PC-3 (cell line): ENCODE data around the gene SERINC1. TPM values are rescaled to one million over a fixed set of nuclear protein-coding genes. Genes with fewer than 3 reads are reported as not detected.

Source experiments
- ATAC-seq: fragments of 200-7000 bp; cut with Tn5 transposase; 2 replicates; pipeline ENCODE4 v1.9.1; 2020; ENCODE audit warnings: mild to moderate bottlenecking, moderate library complexity
- BruUV-seq: library from RNA; stranded (reverse); fragments of 400-500 nt; replicated peaks from 2 replicates; lab custom pipeline; 2021; lab: Mats Ljungman, UMichigan
- CTCF ChIA-PET: fragments of 300-600 bp; sonication (Branson Sonifier 250); formaldehyde crosslinking; loops from one replicate; lab custom pipeline; 2022; ENCODE audit warnings: antibody characterized with exemption; lab: Charles Lee
- POLR2A ChIA-PET: fragments of 300-600 bp; sonication (Branson Sonifier 250); formaldehyde crosslinking; loops from one replicate; lab custom pipeline; 2022; ENCODE audit warnings: antibody characterized with exemption; ENCODE audit not compliant: unreplicated experiment; lab: Charles Lee
- DNase-seq: peaks from one replicate; pipeline ENCODE4 v3.0.0-alpha.2; 2015
- H2AFZ ChIP-seq: fragments of 300-600 bp; sonication (generic); 2 replicates; pipeline ENCODE4 v1.6.0; 2016; ENCODE audit warnings: antibody characterized with exemption, low read length
- H3F3A ChIP-seq: fragments of 300-600 bp; sonication (generic); one replicate; pipeline ENCODE4 v1.6.0; 2017; ENCODE audit warnings: antibody characterized with exemption, low read length, control low read depth, mild to moderate bottlenecking; ENCODE audit not compliant: unreplicated experiment
- H3K27ac ChIP-seq: fragments of 300-600 bp; sonication (generic); 2 replicates; pipeline ENCODE4 v1.5.1; 2016; ENCODE audit warnings: mild to moderate bottlenecking, low read length
- H3K27me3 ChIP-seq: fragments of 300-600 bp; sonication (generic); 2 replicates; pipeline ENCODE4 v1.6.1; 2016; ENCODE audit warnings: low read length, mixed read lengths
- H3K36me3 ChIP-seq: fragments of 300-600 bp; sonication (generic); 2 replicates; pipeline ENCODE4 v1.6.1; 2016; ENCODE audit warnings: low read depth, mixed run types, low read length, mixed read lengths
- H3K4me1 ChIP-seq: fragments of 300-600 bp; sonication (generic); 2 replicates; pipeline ENCODE4 v1.5.1; 2016; ENCODE audit warnings: low read length; ENCODE audit not compliant: insufficient read depth
- H3K4me2 ChIP-seq: fragments of 300-600 bp; sonication (generic); 2 replicates; pipeline ENCODE4 v1.6.0; 2016; ENCODE audit warnings: low read length
- H3K4me3 ChIP-seq: fragments of 300-600 bp; sonication (generic); 2 replicates; pipeline ENCODE4 v1.5.1; 2016; ENCODE audit warnings: mild to moderate bottlenecking, low read length, mixed read lengths
- H3K79me2 ChIP-seq: fragments of 300-600 bp; sonication (generic); 2 replicates; pipeline ENCODE4 v1.6.1; 2017; ENCODE audit warnings: low read length, mixed read lengths
- H3K9ac ChIP-seq: fragments of 300-600 bp; sonication (generic); 2 replicates; pipeline ENCODE4 v1.6.0; 2016; ENCODE audit warnings: mild to moderate bottlenecking, low read length
- H3K9me2 ChIP-seq: fragments of 300-600 bp; sonication (generic); replicated peaks from 2 replicates; pipeline ENCODE4 v1.6.1; 2016; ENCODE audit warnings: mixed run types, low read length, mixed read lengths
- H3K9me3 ChIP-seq: fragments of 300-600 bp; sonication (generic); 2 replicates; pipeline ENCODE4 v1.6.1; 2016; ENCODE audit warnings: low read length, mixed read lengths
- H4K20me1 ChIP-seq: fragments of 300-600 bp; sonication (generic); 2 replicates; pipeline ENCODE4 v1.6.1; 2016; ENCODE audit warnings: low read length, mixed read lengths
- CTCF ChIP-seq: fragments of 300-600 bp; sonication (generic); conservative IDR thresholded peaks from 2 replicates; pipeline ENCODE4 v1.5.1; 2017; ENCODE audit warnings: antibody characterized with exemption, low read depth, mild to moderate bottlenecking, low read length
- EZH2 ChIP-seq: fragments of 300-600 bp; sonication (generic); IDR thresholded peaks from one replicate; pipeline ENCODE4 v1.6.1; 2017; ENCODE audit warnings: antibody characterized with exemption, mild to moderate bottlenecking, low read length; ENCODE audit not compliant: unreplicated experiment
- EZH2phosphoT487 ChIP-seq: fragments of 300-600 bp; sonication (generic); IDR thresholded peaks from 2 replicates; pipeline ENCODE4 v1.6.1; 2018; ENCODE audit warnings: mild to moderate bottlenecking, antibody characterized with exemption, low read length, borderline replicate concordance
- intact Hi-C: fragments of 100-400 bp; cut with micrococcal nuclease; formaldehyde crosslinking; loops from 2 replicates; pipeline ENCODE4 v1.9.0; 2023
- total RNA-seq: library from RNA; depleted of rRNA; stranded (reverse); fragments of >200 nt; gene quantifications from 2 replicates; pipeline ENCODE4 v1.2.3, GENCODE V29; 2014

Gene SERINC1
- total RNA-seq, 1 experiment from 2014 or later, result 31.7 TPM

DNA sequence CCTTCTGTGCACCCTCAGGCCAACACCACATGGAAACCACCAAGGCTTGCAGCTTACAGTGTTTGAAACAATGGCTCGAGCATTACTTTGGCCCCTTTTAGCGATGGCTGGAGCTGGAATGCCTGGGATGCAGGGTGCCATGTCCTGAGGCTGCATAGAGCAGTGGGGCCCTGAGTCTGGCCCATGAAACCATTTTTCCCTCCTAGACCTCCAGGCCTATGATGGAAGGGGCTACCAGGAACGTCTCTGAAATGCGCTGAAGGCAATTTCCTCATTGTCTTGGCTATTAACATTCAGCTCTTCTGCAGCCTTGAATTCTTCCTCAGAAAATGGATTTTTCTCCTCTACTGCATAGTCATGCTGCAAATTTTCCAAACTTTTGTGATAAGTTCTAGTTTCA, 29.9 kb upstream of the SERINC1 start:
- H3K4me2 ChIP-seq, result no peak overlapping the region
- no peaks in the 10 kb centered on the region for H4K20me1 ChIP-seq
- no peaks in the 10 kb centered on the region for H3K9me2 ChIP-seq
- DNase-seq (no peak), ATAC-seq (no peak)
- POLR2A ChIA-PET, result no interaction called here
- H3K27me3 ChIP-seq, result no peaks in the 10 kb centered on the region
- CTCF ChIA-PET, result interaction anchor here (0.7 kb wide), 1 partner anchor 10 kb away, joined by 9 read pairs; no protein-coding TSS in a partner anchor
- no peaks in the 10 kb centered on the region for H3K9me3 ChIP-seq
- H3K9ac ChIP-seq, result no peak overlapping the region
- no TSS peak for BruUV-seq
- H3K4me1 ChIP-seq, result no peaks in the 10 kb centered on the region
- H3K27ac ChIP-seq, result no peak overlapping the region
- intact Hi-C loops, result no loop called here
- no peaks in the 10 kb centered on the region for H3K79me2 ChIP-seq
- no peak overlapping the region for H3K4me3 ChIP-seq
- TF ChIP-seq CTCF, result no peak
- TF ChIP-seq EZH2phosphoT487, result no peak
- no peak for TF ChIP-seq EZH2
- H2AFZ ChIP-seq, result no peak overlapping the region
- no peaks in the 10 kb centered on the region for H3F3A ChIP-seq
- no peaks in the 10 kb centered on the region for H3K36me3 ChIP-seq

DNA sequence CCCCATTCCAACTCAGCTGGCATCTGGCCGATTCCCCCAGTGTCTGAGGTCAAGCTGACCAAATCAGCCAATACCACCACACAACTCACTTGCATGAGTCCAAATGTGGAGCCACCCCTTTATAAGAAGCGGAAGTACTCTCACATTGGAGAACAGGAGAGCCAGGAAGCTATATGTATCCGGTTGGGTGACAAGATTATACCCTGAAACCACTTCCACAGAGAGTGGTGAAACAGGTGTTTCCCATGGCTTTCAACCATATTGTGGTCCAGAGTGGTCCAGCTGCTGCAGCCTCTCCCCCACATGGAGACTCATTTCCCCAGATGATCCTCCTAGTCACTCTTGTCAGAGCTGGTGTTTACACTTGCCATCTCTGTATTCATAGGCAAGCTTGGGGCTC, 24.0 kb upstream of the SERINC1 start:
- H3F3A ChIP-seq, result no peaks in the 10 kb centered on the region
- H3K9ac ChIP-seq, result no peak overlapping the region
- no peak for ATAC-seq
- H4K20me1 ChIP-seq, result no peaks in the 10 kb centered on the region
- peaks cover 15% of the 10 kb centered on the region for H3K4me1 ChIP-seq
- TF ChIP-seq EZH2, result no peak
- TF ChIP-seq EZH2phosphoT487, result no peak
- TF ChIP-seq CTCF, result no peak
- H3K36me3 ChIP-seq, result no peaks in the 10 kb centered on the region
- no peaks in the 10 kb centered on the region for H3K79me2 ChIP-seq
- no peak overlapping the region for H2AFZ ChIP-seq
- no peaks in the 10 kb centered on the region for H3K9me2 ChIP-seq
- no peaks in the 10 kb centered on the region for H3K9me3 ChIP-seq
- DNase-seq, result no peak
- H3K4me3 ChIP-seq, result no peak overlapping the region
- intact Hi-C loops, result loop anchor here (10.0 kb wide), 1 partner anchor 159 kb away; no protein-coding TSS in a partner anchor
- no peak overlapping the region for H3K27ac ChIP-seq
- H3K27me3 ChIP-seq, result no peaks in the 10 kb centered on the region
- H3K4me2 ChIP-seq, result peak overlapping the region; percentile 31; the same call in 1 of the 2 replicates
- CTCF ChIA-PET, result interaction anchor here (1.1 kb wide), 1 partner anchor 35 kb away, joined by 11 read pairs; no protein-coding TSS in a partner anchor
- BruUV-seq, result no TSS peak
- POLR2A ChIA-PET, result no interaction called here

GRCh38 chr6:122494665-122495272, 23.2 kb upstream of the SERINC1 start:
- BruUV-seq, result no TSS peak
- no peaks in the 10 kb centered on the region for H3K36me3 ChIP-seq
- ChIA-PET CTCF (interaction anchor here (1.1 kb wide), 1 partner anchor 36 kb away, joined by 11 read pairs; no protein-coding TSS in a partner anchor), POLR2A (interaction anchor here (0.6 kb wide), 2 partner anchors 30 to 491 kb away, joined by 3 to 5 read pairs; no protein-coding TSS in a partner anchor)
- H3K4me2 ChIP-seq, result peak overlapping the region; percentile 31
- DNase-seq, result peak; percentile 72
- H3K9me3 ChIP-seq, result no peaks in the 10 kb centered on the region
- peak; percentile 77 for ATAC-seq
- H3K4me1 ChIP-seq, result peaks cover 15% of the 10 kb centered on the region
- peak overlapping the region; percentile 24; the same call in 1 of the 2 replicates for H2AFZ ChIP-seq
- no peaks in the 10 kb centered on the region for H3K27me3 ChIP-seq
- no peaks in the 10 kb centered on the region for H4K20me1 ChIP-seq
- no peak overlapping the region for H3K27ac ChIP-seq
- H3K4me3 ChIP-seq, result no peak overlapping the region
- intact Hi-C loops, result loop anchor here (5.0 to 10.0 kb wide), 2 partner anchors 160 to 343 kb away; no protein-coding TSS in a partner anchor
- H3F3A ChIP-seq, result no peaks in the 10 kb centered on the region
- no peak overlapping the region for H3K9ac ChIP-seq
- H3K79me2 ChIP-seq, result no peaks in the 10 kb centered on the region
- no peaks in the 10 kb centered on the region for H3K9me2 ChIP-seq
- TF ChIP-seq EZH2phosphoT487, result no peak
- TF ChIP-seq EZH2, result no peak
- TF ChIP-seq CTCF, result no peak
